Measurements from ENCODE around the gene SULT6B1.
A peak's percentile ranks its signal among the peaks of the same experiment; 100 is the strongest.
"Not testable (repeated sequence)": the region's sequence is repeated elsewhere in the genome, so short reads cannot be mapped to it uniquely, and the experiment has no call there.

SULT6B1 gene, protein sequence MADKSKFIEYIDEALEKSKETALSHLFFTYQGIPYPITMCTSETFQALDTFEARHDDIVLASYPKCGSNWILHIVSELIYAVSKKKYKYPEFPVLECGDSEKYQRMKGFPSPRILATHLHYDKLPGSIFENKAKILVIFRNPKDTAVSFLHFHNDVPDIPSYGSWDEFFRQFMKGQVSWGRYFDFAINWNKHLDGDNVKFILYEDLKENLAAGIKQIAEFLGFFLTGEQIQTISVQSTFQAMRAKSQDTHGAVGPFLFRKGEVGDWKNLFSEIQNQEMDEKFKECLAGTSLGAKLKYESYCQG

DNA sequence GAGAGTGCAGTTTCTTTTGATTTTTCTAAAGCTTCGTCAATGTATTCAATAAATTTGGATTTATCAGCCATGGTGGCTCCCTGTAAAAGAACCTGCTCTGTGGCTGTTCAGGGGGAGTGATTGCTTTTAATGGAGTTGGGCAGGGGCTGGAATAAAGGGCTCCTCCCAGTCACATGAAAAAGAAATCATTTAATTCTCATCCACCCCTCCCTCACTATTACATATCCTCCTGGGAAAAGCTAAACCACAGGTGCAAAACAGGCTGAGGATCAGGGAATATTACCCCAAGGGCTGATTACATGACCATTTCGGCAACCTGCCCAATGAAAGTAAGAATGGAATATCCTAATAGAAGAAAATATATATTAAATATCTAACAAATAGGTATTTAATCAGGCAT is at the start of gene SULT6B1:
TSS of gene SULT6B1 (minus strand) at position 101 of the 400 bp plus-strand sequence. CDS start at position 71, 30 bp downstream.
- DNase-seq = no peak

DNA sequence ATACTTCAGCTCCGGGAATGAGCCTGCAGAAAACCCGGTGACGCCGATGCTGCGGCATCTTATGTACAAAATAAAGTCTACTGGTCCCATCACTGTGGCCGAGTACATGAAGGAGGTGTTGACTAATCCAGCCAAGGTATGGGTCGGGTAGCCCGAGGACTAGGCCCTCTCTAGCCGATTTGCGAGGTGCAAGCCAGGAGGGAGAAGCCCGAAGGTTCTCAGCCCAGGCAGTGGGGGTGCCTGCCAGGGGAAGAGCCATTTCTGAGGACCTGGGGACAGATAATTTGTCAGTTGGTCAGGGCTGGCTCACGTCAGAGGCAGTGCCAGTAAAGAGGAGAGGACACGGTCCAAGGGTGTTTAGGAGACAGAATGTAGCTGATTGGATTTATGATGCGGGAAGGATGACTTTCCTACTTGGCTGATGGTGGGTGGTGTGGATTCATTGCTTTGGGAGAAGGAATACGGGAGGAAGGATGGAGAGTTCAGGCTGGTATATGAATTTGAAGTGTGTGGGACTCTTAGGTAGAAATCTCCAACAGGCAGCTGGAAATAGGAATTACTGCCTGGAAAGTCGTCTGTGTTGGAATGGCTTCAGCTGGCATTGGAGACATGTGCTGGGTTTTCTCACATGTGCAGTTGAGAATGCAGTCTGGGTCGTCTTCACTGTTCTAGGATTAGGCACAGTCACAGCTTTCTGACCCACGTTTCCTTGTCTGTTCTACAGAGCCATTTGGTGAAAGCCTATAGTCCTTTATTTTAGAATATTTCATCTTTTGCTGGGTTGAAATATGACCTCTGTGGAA is 43.9 kb upstream of the SULT6B1 start:
- peak; percentile 40 for DNase-seq

DNA sequence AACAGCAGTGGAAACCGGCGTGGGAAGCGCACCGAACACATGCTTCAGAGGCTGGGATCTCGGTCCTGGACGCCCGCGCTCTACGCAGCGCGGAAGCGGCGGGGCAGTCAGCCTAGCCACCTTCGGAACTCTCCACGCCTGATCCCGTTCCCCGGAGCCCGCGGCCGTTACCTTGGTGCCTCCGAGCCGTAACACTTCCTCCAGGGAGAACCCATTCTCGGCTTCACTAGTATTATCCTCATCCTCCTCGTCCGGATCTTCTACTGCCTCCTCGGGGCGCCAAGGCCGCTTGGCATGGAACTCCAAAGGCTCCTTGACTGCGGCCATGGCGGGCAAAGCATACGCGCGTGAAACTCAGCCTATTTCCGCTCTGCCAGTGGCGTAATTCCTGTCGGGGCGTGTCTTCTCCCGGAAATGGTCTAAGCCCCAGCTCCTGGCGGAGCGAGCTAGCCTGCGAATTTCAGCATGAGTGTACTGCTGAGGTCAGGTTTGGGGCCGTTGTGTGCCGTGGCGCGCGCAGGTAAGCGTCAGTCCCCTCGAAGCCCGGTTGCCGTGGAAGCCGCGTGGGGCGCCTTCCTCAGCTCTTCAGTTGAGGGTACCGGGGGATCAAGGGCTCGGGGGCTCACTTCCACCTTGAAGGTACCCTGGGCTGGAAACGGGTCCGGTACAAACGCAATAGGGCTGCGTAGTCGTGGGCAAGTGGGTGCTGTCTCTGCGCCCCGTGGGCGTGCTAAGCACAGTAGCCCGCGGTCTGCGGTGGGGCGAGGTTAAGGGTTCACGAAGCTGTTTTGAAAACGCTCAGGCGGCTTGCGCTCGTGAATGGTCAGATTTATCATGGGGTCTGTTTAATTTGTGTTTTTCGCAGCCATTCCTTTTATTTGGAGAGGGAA is 43.0 kb upstream of the SULT6B1 start, which contains the start of the genes CEBPZ and NDUFAF7:
TSS of gene CEBPZ (minus strand) at position 356 of the 890 bp plus-strand sequence. CDS start at position 327, 29 bp downstream.
TSS of gene NDUFAF7 (plus strand) at position 418 of the 890 bp plus-strand sequence. CDS start at position 466, 48 bp downstream.
- DNase-seq = peak; percentile 91

DNA sequence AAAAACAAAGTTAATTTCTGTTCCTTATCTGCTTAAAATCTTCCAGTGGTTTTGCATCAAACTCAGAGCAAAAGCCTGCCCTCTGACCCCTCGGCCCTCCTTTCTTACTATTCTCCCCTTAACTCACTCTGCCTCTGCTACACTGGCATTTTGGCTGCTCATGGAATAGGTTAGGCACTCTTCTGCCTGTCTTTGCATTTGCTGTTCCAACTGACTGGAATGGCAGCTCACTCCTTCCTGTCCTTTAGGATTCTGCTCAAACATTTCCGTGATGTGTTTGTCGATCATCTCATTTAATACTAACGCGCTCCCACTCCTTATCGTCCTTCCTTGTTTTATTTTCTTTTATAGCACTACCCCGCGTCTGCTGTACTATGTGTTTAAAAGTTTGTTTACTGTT is 42.1 kb upstream of the SULT6B1 start:
- peak; percentile 13 for DNase-seq

DNA sequence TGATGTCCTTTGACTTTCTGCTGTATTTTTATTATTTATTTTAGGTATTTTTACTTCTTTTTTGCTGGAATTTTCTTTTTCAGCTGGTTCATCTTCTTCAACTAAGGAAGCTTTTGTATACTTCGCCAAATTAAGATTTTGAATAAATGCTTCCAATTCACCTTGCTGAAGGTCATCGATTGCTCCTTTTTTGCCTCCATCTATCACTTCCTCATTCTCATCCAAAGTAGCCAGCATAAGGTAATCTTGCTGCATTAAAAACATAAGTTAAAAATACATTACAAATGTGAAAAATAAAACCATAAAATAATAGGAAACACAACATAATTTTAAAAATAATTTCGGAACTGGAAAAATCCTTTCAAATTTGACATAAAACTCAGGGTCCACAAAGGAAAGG is 40.3 kb upstream of the SULT6B1 start:
- DNase-seq = no peak

DNA sequence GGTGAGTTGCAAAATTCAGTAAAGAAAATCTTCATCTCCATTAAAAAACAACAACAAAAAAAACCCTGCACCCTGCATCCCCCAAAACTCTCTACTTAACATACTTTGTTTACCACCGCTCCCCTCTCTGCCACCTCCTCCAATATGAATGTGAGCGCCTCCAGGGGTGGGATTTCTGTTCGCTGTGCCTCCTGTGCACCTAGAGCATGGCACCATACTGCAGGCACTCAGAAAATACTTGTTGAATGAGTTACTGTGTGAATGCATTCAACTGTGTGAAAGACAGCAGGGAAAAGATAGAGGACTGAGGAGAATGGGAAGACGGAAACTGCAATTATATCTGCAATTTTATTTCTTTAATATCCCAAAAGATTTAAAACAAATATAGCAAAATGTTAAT is 38.4 kb upstream of the SULT6B1 start:
- no peak for DNase-seq

DNA sequence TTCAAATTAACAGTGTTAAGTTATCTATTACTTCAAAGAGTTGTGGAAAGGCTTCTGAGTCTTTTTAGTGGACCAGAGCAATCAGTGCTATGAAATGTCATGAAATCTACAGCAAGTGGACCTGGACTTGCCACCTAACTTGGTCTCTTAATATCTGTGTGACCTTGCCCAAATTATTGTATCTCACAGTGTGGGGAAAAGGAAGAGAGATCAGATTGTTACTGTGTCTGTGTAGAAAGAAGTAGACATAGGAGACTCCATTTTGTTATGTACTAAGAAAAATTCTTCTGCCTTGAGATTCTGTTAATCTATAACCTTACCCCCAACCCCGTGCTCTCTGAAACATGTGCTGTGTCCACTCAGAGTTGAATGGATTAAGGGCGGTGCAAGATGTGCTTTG is 36.7 kb upstream of the SULT6B1 start:
- DNase-seq = not testable (repeated sequence)

DNA sequence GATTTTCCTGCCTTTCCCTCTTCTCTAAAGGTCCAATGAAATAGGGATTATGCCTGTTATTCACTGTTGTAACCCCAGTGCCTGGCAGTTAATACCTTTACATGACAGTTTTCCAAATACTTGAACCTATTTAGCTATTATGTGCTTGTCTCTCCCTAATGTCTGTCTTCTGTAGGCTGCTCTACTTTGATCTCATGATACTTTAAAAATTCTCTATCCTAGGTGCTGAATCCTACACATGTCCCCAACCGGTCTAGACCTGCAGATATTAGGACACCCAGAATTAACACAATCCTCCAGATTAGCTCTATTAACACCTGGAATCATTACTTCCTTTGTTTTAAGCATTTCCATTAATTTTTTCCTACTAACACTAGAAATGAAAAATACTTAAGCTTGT is 35.6 kb upstream of the SULT6B1 start:
- DNase-seq = no peak

DNA sequence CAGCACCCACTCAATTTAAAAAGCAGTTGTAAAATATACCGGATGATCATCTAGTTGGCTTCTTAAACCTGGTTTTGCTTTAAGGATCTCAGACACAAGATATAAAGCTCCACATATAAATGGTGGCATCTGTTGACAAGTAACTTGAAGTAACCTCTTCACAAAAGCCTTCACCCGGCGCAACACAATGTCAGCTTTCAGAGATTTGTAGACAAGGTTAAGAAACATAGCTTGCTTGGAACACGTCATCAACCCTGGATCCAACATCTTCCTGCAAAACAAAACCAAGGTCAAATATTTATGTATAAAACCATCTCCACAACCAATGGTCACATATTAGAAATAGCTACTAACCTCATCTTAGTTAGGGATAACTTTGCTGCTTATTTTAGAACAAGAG is 34.7 kb upstream of the SULT6B1 start:
- no peak for DNase-seq

DNA sequence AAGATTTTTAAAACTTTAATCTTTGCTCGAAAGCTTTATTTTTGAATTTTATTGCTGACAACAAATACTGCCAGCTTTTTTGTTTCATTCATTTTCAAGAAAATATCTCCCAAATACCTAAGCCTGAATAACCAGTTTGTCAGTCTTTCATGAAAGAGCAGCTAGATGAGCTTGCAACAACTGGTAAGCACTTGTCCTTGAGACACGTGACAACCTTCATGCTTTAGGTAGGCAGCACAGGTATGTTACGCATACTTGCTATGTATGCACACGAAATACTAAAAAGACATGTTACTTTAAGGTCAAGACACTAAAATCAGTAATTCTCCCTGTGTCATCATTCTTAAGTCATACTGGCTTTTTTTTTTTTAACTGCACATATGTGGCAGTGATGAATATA is 30.6 kb upstream of the SULT6B1 start:
- no peak for DNase-seq

DNA sequence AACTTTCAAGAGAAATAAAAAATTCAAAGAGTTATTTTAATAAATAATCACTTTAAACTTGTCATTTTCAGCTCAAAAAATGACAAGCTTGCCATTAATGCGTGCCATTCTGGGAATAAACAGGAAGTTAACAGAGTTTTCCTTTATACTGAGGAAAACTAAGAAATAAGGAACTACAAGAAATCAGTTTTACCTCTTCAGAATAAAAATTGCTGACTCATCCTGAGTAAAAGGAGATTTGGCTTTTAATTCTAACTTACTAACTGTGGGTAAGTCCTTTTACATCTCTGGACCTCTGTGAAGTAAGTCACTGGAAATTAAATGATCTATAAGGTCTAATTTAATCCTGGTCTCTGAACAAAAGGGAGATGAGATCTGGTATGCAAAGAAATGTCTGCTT is 26.8 kb upstream of the SULT6B1 start:
- DNase-seq = no peak

DNA sequence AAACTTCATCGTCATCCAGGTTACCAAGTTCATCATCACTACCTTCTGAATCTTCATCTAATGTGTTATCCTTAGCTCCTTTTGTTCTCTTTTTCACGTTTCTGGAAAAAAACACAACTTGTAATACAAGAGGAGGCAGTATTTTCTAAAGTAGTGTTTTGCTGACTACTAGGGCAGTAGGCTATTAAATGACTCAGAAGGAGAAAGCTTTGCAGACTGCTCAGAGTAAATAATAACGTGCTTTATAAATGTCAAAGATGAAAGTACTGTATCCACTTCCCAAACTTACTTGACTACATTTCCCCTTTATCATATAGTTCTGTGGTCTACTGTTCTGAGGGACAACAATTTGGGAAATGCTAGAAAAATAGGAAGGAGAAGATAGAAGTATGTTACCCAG is 23.5 kb upstream of the SULT6B1 start:
- no peak for DNase-seq

DNA sequence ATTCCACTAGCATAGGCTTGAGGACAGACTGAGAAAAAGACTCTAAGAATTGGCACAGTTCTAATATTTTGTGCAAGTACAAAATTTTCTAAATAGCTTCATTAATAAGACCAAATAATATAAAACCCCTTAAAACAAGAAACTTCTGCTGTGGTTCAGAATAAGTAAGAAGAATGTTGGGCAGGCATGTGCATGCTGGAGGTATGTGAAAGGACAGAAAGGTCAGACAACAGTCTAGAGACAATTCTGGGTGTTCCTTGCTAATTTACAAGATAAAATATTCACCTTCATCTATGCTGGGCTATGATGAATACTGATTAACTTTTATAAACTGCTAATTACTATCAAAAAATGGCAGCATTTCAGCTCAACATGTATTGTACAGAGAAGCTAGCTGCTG is 22.7 kb upstream of the SULT6B1 start:
- DNase-seq = no peak

DNA sequence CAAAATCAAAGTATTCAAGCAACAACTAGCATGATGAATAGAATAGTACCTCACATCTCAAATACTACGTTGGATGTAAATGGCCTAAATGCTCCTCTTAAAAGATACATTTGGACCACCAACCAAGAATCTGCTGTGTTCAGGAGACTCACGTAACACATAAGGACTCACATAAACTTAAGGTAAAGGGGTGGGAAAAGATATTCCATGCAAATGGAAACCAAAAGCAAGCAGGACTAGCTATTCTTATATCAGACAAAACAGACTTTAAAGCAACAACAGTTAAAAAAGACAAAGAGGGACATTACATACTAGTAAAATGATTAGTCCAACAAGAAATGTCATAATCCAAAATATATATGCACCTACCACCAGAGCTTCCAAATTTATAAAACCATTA is 18.3 kb upstream of the SULT6B1 start:
- not testable (repeated sequence) for DNase-seq

DNA sequence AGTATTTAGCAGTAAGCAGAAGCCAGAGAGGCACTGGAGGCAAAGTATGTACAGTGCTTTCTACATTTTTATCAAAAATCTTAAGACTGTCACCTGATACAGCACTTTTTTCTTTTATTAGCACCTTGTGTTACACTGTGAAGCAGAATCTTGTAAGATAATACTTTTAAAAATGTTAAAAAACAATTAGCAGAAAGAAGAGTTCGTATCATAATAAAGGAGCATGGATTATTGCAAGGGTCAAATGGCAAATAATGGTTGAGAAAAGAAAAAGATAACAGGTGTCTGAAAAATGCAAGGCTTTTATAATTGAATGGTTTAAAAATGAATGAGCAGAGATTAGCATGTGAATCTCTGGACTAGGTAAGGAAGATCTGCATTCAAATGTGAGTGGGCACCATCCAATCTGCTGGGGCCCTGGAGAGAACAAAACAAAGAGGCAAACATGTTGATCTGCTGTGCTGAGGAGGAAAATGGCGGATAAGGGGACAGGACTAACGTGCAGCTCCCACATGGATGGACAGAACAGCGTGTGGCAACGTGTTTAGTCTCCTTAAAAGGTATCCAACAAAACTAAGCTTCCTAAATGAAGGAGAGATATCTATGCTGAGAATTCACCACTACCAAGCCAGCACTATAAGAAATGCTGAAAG is 17.3 kb upstream of the SULT6B1 start:
- DNase-seq = no peak

DNA sequence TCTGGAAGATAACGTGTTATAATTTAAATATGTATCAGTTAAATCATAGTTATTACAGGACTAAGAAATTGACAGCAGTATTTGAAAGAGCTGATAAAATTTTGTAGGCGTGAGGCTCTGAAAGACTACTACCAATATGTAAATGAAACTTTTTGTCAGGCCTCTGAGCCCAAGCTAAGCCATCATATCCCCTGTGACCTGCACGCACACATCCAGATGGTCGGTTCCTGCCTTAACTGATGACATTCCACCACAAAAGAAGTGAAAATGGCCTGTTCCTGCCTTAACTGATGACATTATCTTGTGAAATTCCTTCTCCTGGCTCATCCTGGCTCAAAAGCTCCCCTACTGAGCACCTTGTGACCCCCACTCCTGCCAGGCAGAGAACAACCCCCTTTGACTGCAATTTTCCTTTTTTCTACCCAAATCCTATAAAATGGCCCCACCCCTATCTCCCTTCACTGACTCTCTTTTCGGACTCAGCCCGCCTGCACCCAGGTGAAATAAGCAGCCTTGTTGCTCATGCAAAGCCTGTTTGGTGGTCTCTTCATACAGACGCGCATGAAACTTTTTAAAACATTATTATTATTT is 16.7 kb upstream of the SULT6B1 start:
- DNase-seq = not testable (repeated sequence)

DNA sequence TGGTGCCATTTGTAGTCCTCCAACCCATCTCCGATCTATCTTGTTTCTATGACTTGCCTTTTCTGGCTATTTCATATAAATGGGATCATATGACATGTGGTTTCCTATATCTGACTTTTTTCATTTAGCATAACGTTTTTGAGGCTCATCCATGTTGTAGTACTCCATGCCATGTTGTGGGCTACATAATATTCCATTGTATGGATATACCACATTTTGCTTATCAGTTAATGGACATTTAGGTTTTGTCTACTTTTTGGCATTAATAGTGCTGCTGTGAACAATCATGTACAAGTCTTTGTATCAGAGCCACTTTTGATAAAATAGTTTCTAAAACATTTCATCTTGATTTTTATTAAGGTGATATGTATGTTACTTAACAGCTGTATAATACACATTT is 15.2 kb upstream of the SULT6B1 start:
- no peak for DNase-seq

DNA sequence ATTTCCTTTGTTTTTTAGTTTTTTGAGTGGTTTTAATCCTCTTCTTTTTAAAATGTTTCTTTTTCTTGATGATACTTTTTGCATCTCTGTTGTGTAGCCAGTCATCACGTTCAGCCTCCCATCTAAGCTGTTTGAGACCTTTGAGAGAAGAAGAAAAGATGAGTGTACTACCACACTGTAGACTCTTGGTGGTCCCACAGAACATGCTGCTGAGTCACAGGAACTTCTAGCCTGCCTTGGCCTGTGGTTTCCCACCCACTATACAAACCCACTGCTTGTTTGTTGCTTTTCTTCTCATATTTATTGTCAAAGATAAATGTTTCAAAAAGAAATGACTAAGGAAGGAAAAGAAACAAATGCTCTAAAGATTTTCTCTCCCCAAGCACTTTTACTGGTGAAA is 13.3 kb upstream of the SULT6B1 start:
- DNase-seq = no peak

DNA sequence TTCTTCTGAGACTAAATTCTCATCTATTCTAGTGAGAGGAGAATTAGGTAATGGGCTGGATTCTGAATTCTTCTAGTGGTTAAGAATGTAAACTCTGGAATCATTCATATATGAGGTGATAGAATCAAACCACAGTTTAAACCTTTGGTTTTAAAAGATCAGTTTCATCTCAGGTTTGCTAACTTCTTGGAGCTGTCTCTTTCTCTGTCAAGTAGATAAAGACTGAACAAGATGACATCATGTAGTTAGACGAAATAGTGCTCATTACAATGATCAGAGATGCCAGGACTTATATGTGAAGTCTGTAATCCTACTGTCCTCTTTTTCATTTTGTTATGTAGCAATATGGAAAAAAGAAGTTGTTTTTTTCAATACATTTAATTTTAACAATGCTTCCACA is 12.7 kb upstream of the SULT6B1 start:
- DNase-seq = no peak

DNA sequence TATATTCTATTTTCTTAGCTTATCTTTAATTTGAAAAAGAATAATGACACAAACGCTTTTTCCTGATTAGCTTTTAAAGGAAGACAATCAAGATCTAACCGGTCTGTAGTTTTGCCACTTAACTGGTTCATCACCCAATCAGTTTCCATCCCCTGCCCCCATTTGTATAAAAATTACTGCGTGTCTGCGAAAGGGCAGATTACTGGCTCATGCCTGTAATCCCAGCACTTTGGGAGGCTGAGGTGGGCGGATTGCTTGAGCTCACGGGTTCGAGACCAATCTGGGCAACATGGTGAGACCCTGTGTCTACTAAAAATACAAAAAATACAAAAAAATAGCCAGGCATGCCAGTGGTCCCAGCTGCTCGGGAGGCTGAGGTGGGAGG is 10.2 kb upstream of the SULT6B1 start:
- DNase-seq = no peak

DNA sequence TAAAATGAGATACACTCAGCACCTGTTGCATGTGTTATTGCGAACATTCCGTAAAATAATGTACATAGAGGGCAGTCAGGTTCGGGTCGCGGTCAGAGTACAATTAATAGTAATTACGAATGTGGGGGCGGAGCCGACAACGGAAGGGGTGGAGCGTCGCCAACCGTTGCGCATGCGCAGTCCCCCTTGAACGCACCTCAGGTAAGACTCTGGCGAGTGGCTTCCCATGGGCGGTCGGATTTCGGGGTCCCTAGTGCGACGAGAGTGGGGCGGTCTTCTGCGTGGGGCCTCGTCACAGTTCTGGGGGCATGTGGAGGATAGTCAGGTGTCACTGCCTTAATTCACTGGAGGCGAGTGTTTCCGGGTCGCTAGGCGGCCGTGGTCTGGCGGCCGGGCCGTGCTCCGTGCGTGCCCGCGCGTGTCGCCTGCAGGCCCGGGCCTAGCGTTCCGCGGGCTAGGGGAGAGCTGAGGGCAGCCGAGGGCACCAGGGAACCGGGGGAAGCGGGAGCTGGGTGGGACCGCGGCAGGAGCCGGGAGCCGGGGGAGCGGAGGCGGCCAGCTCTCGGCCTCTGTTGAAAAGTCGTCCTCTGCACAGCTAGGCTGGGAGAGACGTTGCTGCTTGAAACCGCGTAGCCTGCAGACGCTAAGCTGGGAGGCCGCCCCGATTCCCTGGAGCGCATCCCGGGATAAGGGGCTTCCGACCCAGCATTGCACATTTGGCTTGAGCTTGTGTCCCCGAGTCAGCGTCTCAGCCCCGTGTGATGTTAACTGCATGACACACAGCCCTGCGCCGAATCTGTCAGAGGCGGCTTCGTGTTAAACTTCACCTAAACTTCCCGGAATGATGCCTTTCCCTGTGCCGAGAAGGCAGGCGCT is 8.1 kb upstream of the SULT6B1 start, which contains the start of gene CEBPZOS:
TSS of gene CEBPZOS (plus strand) at position 177 of the 876 bp plus-strand sequence. CDS start 3,209 bp downstream, outside the sequence.
- peak; percentile 81 for DNase-seq

Measured in NCI-H146 (cell line).